ENCODE data around the gene CFAP65. TPM values are rescaled to one million over a fixed set of nuclear protein-coding genes. Genes with fewer than 3 reads are reported as not detected.

CFAP65 gene
- total RNA-seq, 6 donors from 2014 or later: 0.26 to 18.7 (median 10.7) TPM

DNA sequence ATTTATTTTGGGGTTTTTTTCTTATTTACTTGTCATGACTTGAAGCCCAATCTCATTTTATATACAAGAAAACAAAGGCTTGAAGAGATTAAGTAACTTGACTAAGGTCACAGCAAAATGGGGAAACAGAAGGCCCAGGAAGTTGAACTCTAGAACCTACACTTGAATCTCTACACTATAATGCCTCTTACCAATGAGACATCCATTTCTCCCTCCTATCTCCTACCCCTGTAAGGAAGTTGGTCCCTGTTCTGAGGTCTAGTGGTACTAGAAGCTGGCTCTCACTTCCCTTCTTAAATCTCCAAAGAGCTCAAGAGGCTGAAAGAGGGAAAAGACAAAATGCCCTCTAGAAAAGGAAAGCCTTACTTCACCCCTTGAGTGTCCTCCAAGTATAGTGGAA, 44.9 kb upstream of the CFAP65 start:
- Histone ChIP-seq H3K4me1 (peaks cover 0 to 17% (median 12%) of the 10 kb centered on the region in 4 donors), H3K4me3 (no peak overlapping the region), H3K9me3 (no peaks in the 10 kb centered on the region), H3K27ac (no peak overlapping the region), H3K27me3 (no peaks in the 10 kb centered on the region), H3K36me3 (no peaks in the 10 kb centered on the region)
- ATAC-seq (ENCODE audit: low FRiP score in 2 of 2) (no peak), DNase-seq (no peak)
- TF ChIP-seq POLR2AphosphoS5 (IDR thresholded peaks at IDR 0.05) (no peak), POLR2A (IDR thresholded peaks at IDR 0.05) (no peak)
- TF ChIP-seq, protein P1, sequence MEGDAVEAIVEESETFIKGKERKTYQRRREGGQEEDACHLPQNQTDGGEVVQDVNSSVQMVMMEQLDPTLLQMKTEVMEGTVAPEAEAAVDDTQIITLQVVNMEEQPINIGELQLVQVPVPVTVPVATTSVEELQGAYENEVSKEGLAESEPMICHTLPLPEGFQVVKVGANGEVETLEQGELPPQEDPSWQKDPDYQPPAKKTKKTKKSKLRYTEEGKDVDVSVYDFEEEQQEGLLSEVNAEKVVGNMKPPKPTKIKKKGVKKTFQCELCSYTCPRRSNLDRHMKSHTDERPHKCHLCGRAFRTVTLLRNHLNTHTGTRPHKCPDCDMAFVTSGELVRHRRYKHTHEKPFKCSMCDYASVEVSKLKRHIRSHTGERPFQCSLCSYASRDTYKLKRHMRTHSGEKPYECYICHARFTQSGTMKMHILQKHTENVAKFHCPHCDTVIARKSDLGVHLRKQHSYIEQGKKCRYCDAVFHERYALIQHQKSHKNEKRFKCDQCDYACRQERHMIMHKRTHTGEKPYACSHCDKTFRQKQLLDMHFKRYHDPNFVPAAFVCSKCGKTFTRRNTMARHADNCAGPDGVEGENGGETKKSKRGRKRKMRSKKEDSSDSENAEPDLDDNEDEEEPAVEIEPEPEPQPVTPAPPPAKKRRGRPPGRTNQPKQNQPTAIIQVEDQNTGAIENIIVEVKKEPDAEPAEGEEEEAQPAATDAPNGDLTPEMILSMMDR (IDR thresholded peaks at IDR 0.05): no peak

DNA sequence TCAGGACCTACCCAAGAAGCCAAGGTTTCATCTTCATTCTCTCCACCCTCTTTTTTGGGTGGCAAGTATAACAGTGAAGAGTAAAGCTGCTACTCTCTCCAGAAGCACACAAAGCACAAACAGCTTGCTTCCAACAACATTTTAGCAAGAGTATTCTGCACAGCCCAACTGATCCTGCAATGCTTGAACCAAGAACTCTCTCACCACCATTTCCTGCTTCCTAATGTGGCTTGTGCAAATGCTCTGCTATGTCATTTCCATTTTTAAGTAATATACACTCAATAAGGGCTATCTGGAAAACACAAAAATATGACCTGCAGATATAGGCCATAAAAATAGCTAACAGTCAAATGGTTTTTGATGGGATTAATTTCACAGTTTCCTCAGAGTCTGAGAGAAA, 43.5 kb upstream of the CFAP65 start:
- no peaks in the 10 kb centered on the region for H3K27me3 ChIP-seq
- H3K36me3 ChIP-seq: no peaks in the 10 kb centered on the region
- ATAC-seq (ENCODE audit: low FRiP score in 2 of 2) (no peak), DNase-seq (no peak)
- TF ChIP-seq EP300 (IDR thresholded peaks at IDR 0.05): no peak
- no peak for TF ChIP-seq POLR2A (IDR thresholded peaks at IDR 0.05)
- no peak for TF ChIP-seq POLR2AphosphoS5 (IDR thresholded peaks at IDR 0.05)
- TF ChIP-seq, protein P1 (IDR thresholded peaks at IDR 0.05): no peak
- H3K4me3 ChIP-seq: no peak overlapping the region
- no peaks in the 10 kb centered on the region for H3K9me3 ChIP-seq
- peaks cover 0 to 17% (median 12%) of the 10 kb centered on the region in 4 donors for H3K4me1 ChIP-seq
- no peak overlapping the region for H3K27ac ChIP-seq

GRCh38 chr2:219082332-219082958, 41.1 kb upstream of the CFAP65 start:
- no peak for TF ChIP-seq POLR2A (IDR thresholded peaks at IDR 0.05)
- TF ChIP-seq POLR2AphosphoS5 (IDR thresholded peaks at IDR 0.05): peak in 1 of 2 donors; percentile 55
- H3K36me3 ChIP-seq: peaks cover 0 to 5% (median 0%) of the 10 kb centered on the region in 4 donors
- H3K4me1 ChIP-seq: peaks cover 0 to 17% (median 12%) of the 10 kb centered on the region in 4 donors
- ATAC-seq (ENCODE audit: low FRiP score in 2 of 2): peak in 1 of 2 donors; percentile 44
- no peak overlapping the region for H3K4me3 ChIP-seq
- WGBS, 2 donors: 42 to 53% methylated on average over 5 of the region's 5 CpGs
- no peaks in the 10 kb centered on the region for H3K9me3 ChIP-seq
- H3K27ac ChIP-seq: peak overlapping the region in 2 of 4 donors; percentile 73 to 75
- H3K27me3 ChIP-seq: no peaks in the 10 kb centered on the region
- peak in 1 of 2 donors; percentile 28 for DNase-seq

DNA sequence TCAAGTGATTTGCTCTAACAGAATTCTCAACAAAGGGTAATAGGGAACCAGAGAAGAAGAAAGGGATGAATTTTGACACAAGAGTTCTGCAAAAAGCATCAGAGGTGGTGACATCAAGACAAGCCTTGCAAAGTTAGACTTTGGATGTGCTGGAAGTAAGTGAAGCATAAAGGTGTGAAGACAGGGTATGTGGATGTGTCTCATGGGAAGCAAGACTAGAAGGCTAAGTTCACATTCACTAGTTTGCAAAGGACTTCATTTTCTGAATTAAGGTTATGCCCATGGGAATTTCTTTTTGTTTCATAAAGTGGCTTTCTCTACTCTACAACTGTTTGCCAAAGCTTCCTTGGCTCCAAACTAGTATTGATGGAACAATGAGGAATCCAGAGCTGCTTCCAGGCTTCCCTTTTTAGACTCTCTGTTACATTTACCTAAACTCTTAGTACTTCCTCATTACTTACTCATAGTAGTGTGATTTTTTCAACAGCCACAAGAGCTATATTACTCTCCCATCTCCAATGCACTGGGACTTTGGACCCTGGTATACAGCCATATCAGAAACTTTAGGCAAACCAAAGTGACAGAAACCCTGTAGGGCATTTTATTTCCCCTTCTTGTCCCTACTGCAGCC, 40.5 kb upstream of the CFAP65 start:
- peaks cover 0 to 17% (median 11%) of the 10 kb centered on the region in 4 donors for H3K4me1 ChIP-seq
- no peaks in the 10 kb centered on the region for H3K9me3 ChIP-seq
- DNase-seq (no peak), ATAC-seq (ENCODE audit: low FRiP score in 2 of 2) (no peak)
- no peak overlapping the region for H3K4me3 ChIP-seq
- TF ChIP-seq POLR2AphosphoS5 (IDR thresholded peaks at IDR 0.05) (no peak), EP300 (IDR thresholded peaks at IDR 0.05) (no peak), POLR2A (IDR thresholded peaks at IDR 0.05) (no peak)
- TF ChIP-seq, protein P1 (IDR thresholded peaks at IDR 0.05): no peak
- no peaks in the 10 kb centered on the region for H3K27me3 ChIP-seq
- peak overlapping the region in 2 of 4 donors; percentile 73 to 75 for H3K27ac ChIP-seq
- H3K36me3 ChIP-seq: peaks cover 0 to 11% (median 3%) of the 10 kb centered on the region in 4 donors

DNA sequence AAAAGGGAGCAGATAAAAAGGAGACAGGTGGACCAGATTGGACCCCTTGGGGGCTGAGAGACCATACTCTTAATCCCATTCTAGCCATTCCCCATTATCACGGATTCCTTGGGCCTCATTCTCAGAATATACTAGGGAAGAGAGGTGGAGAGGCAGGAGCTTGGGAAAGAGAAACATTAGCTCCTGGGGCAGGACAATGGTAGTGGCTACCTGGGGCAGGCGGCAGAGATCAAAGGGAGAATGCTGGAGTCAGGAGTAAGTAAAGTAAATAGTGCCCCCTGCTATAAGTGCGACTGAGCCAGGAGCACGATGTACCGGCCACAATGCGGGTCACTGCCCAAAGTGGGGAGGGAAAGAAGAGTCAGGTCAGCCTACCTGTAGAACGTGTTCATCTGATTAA, 39.8 kb upstream of the CFAP65 start:
- H3K27ac ChIP-seq: no peak overlapping the region
- peaks cover 0 to 12% (median 9%) of the 10 kb centered on the region in 4 donors for H3K4me1 ChIP-seq
- TF ChIP-seq EP300 (IDR thresholded peaks at IDR 0.05): no peak
- TF ChIP-seq, protein P1 (IDR thresholded peaks at IDR 0.05): no peak
- TF ChIP-seq POLR2AphosphoS5 (IDR thresholded peaks at IDR 0.05): no peak
- TF ChIP-seq POLR2A (IDR thresholded peaks at IDR 0.05): no peak
- WGBS, 2 donors: 84 to 90% methylated on average over 7 of the region's 7 CpGs
- H3K9me3 ChIP-seq: no peaks in the 10 kb centered on the region
- DNase-seq (no peak), ATAC-seq (ENCODE audit: low FRiP score in 2 of 2) (no peak)
- no peaks in the 10 kb centered on the region for H3K27me3 ChIP-seq
- peaks cover 0 to 19% (median 8%) of the 10 kb centered on the region in 4 donors for H3K36me3 ChIP-seq
- H3K4me3 ChIP-seq: no peak overlapping the region

All from upper lobe of left lung (tissue), 6 donors.